ENCODE data around the gene GRIN2A.

Gene GRIN2A

GRCh38 chr16:10085078-10085798, 97.0 kb downstream of the GRIN2A start:
- no peak for DNase-seq

GRCh38 chr16:10083301-10083700, 98.9 kb downstream of the GRIN2A start:
- DNase-seq: no peak

GRCh38 chr16:10081201-10081940, 100.9 kb downstream of the GRIN2A start:
- no peak for DNase-seq

GRCh38 chr16:10080051-10080772, 102.0 kb downstream of the GRIN2A start:
- no peak for DNase-seq

GRCh38 chr16:10078541-10078949, 103.7 kb downstream of the GRIN2A start:
- no peak for DNase-seq

GRCh38 chr16:10077861-10078260, 104.4 kb downstream of the GRIN2A start:
- no peak for DNase-seq

- no peak for DNase-seq
Measured at GRCh38 chr16:10076037-10076436, 106.2 kb downstream of the GRIN2A start.

GRCh38 chr16:10070591-10070990, 111.6 kb downstream of the GRIN2A start:
- no peak for DNase-seq

GRCh38 chr16:10069374-10069773, 112.9 kb downstream of the GRIN2A start:
- DNase-seq: no peak

GRCh38 chr16:10067835-10068234, 114.4 kb downstream of the GRIN2A start:
- no peak for DNase-seq

- no peak for DNase-seq
Measured at GRCh38 chr16:10067406-10067805, 114.8 kb downstream of the GRIN2A start.

- no peak for DNase-seq
Measured at GRCh38 chr16:10065019-10065418, 117.2 kb downstream of the GRIN2A start.

GRCh38 chr16:10048850-10049249, 133.4 kb downstream of the GRIN2A start:
- no peak for DNase-seq

- no peak for DNase-seq
Measured at GRCh38 chr16:10045947-10046346, 136.3 kb downstream of the GRIN2A start.

GRCh38 chr16:10045291-10045775, 136.9 kb downstream of the GRIN2A start:
- DNase-seq: no peak

GRCh38 chr16:10040136-10041080, 141.8 kb downstream of the GRIN2A start:
- DNase-seq: no peak

- no peak for DNase-seq
Measured at GRCh38 chr16:10039220-10040096, 142.8 kb downstream of the GRIN2A start.

- no peak for DNase-seq
Measured at GRCh38 chr16:10037751-10038150, 144.5 kb downstream of the GRIN2A start.

GRCh38 chr16:10036956-10037355, 145.3 kb downstream of the GRIN2A start:
- no peak for DNase-seq

GRCh38 chr16:10033556-10033955, 148.7 kb downstream of the GRIN2A start:
- DNase-seq: no peak

- DNase-seq: no peak
Measured at GRCh38 chr16:10031955-10032354, 150.3 kb downstream of the GRIN2A start.

Data from NCI-H2029 (cell line).